Stimulated activated CD4-positive, alpha-beta T cell treated with anti-CD3 and anti-CD28 coated beads, Interleukin-12 subunit alpha, Interleukin-12 subunit beta, amount 100 ng/mL, for 24 hours (primary cell): ENCODE results near the gene PKD1.

ENCODE experiments used
- DNase-seq, 2 experiments: peaks; one replicate each; pipeline ENCODE4 v3.0.0-alpha.2; 2020; ENCODE audit warnings: low read depth in 2 of 2

Gene PKD1

DNA sequence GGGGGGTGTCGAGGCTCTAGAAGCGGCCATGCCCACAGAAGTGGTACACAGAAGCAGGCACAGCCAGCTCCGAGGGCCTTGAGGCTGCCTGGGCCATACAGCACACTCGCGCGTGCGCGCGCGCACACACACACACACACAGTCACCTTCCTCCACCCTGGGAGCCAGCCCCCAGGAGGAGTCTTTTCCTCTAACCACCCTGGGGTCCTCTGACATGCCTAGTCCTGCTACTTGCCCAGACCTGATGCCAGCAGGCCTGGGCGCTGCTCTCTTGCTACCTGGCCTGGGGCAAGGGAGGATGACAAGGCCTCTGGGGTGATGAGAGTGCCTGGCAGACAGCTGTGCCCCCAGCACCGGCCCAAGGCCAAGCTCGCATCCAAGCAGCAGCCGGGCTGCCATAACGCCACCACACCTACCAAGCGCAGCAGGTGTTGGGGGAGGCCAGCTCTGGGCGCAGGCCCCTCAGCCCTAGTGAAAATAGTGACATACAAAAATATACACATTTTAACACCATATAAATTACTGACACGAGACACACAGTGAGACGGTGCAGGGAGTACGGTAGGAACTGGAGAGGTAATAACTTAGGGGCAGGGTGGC lies 46.8 kb downstream of the PKD1 start:
- no peak for DNase-seq

DNA sequence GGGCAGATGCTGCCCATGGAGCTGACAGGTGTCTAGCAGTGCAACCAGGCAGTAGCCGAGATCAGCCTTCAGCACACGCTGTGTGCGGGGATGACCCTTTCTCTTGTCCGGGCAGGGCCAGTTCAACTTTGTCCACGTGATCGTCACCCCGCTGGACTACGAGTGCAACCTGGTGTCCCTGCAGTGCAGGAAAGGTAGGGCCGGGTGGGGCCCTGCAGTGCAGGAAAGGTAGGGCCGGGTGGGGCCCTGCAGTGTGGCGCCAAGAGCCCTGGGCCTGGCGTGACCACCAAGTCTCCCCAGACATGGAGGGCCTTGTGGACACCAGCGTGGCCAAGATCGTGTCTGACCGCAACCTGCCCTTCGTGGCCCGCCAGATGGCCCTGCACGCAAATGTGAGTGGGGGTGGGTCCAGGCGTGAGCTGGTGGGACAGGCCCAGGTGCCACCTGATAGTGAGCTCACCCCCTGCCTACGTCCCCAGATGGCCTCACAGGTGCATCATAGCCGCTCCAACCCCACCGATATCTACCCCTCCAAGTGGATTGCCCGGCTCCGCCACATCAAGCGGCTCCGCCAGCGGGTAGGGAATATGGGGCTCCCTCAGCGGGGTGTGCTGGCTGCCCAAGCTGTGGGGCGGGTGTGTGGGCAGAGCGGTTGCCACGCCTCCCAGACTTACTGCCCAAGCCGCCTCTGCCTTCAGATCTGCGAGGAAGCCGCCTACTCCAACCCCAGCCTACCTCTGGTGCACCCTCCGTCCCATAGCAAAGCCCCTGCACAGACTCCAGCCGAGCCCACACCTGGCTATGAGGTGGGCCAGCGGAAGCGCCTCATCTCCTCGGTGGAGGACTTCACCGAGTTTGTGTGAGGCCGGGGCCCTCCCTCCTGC lies 47.7 kb downstream of the PKD1 start:
- no peak for DNase-seq

DNA sequence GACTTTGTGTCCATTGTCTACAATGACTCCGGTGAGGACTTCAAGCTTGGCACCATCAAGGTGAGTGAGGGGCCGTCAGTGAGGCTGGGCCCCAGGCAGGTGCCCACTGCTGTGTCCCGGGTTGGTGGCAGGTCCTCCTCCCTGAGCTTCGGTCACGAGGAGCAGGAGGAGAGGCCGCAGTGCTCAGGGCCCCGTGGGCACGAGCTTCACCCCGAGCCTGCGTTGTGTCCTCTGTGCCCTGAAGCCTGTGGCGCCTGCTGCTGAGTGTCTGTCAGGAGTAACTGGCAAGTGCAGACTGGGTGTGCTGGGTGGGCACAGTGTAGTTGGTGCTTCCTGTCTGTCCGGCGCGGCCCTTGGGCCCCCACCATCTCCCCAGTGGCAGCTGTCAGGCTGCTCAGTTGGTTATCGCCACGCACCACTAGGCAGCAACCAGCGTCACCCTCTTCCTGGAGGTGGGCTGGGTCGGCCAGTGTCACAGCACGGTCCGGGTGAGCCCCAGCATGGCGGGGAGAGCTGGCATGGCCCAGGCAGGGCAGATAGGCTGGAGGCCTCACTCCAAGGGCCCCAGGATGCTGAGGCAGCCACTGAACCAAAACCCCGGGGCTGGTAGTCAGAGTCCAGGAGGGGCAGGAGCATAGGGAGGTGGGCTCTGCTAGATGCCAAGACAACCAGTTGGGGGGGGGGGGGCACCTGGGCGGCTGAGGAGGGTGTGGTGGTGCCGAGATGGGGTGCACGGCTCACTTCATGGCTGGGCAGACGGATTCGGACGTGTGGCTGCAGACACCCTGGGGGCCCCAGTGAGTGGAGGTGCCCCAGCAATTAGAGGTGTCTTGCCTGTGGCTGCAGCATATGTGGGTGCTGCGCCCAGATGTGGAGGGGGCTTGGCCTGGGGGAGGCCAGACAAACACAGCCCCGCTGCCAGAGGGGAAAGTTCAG lies 48.6 kb downstream of the PKD1 start:
- DNase-seq, result no peak

DNA sequence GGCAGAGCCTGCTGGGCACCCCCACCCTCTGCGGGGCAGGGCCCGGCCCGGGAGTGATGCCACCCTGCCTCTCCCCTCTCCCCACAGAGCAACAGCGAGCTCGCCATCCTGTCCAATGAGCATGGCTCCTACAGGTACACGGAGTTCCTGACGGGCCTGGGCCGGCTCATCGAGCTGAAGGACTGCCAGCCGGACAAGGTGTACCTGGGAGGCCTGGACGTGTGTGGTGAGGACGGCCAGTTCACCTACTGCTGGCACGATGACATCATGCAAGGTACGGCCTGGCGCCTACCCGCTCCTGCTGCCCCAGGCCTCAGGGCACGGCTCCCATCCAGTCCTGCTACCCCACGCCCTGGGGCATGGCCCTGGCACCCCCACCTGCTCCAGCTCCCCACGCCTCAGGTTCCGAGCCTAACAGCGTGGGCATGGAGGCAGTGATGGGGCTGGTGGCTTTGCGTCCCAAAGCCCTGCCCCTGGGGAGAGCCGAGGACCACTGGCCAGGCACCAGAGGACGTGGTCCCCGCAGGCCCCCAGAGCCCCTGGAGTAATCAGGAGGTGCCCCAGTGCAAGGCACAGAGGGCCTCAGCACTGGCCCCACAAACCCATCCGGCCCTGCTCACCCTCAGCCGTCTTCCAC lies 49.5 kb downstream of the PKD1 start:
- DNase-seq, result no peak

DNA sequence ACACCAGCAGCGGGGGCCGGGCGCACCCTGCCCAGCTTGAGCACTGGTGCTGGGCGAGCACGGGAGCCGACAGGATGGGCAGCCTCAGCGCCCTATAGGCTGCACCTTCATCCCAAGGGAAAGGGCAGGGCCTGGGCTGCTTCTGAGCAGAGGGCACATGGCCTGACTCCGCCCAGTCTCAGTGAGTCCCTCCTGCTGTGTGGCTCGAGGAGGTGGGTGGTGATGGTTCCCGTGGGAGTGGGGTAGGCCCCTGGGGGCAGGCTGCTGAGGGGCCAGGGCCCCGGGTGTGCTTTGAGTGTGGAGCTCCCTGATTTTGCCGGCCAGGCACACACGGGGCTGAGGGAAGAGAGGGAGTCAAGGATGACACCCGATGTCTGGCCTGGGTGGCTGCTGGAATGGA lies 50.0 kb downstream of the PKD1 start:
- no peak for DNase-seq

DNA sequence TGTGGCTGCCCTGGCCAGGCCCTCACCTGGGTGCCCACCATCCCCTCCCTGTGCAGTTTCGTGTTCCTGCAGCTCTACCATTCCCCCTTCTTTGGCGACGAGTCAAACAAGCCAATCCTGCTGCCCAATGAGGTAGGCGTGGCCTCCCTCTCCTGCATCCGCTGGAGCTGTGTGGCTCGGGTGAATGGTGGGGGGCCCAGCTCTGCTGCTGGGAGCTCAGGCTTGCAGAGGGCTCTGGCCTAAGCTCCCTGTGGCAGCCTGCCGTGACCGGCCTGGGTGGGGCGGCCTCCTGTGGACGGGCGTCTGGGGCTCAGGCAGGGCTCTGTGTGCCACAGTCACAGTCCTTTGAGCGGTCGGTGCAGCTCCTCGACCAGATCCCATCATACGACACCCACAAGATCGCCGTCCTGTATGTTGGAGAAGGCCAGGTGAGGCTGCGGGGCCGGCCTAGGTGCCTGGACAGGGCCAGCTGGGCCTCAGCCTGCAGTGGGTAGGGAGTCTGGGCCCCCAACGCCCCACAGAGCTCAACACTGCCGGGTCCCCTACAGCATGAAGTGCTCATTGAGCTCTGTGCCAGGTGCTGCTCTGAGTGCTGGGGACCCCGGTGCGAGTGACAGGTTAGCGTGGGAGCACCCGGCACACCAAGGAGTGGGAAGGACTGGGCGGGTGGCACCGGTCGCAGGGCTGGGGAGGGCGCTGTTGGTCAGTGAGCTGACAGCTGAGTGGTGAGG lies 50.6 kb downstream of the PKD1 start:
- DNase-seq, result no peak

DNA sequence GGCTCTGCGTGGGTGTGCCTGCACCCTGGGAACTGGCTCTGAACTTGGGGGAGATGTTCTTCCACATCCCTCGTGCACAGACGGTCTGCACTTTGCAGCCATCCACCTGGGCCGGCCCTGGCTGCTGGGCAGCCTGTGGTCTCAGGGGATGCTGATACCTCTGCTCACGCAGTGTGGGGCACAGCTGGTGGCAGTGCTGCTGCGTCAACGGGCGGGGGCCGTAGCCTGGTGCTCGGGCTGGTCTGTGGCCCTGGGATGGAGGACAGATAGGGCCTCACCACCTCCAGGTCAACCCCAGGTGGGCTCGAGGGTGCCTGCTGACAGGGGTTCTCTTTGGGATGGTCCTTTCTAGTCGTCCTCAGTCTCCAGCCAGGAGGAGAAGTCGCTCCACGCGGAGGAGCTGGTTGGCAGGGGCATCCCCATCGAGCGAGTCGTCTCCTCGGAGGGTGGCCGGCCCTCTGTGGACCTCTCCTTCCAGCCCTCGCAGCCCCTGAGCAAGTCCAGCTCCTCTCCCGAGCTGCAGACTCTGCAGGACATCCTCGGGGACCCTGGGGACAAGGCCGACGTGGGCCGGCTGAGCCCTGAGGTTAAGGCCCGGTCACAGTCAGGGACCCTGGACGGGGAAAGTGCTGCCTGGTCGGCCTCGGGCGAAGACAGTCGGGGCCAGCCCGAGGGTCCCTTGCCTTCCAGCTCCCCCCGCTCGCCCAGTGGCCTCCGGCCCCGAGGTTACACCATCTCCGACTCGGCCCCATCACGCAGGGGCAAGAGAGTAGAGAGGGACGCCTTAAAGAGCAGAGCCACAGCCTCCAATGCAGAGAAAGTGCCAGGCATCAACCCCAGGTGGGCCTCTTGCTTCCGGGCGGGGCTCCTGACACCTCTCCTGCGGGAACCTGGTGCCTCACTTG lies 51.6 kb downstream of the PKD1 start:
- no peak for DNase-seq

DNA sequence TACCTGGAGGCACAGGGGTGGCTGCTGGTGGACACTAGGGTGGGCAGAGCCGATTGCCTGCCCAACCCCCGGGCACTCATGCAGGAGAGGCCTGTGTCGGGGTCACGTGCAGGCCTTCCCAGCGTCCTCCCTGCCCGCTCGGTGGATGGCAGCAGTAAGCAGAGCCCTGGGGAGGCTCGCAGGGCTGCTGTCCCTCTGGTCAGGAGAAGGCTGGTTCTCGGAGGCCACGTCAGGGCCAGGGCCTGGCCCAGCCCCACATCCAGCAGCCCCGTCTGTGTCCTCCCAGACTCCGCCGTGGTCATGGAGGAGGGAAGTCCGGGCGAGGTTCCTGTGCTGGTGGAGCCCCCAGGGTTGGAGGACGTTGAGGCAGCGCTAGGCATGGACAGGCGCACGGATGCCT lies 52.3 kb downstream of the PKD1 start:
- no peak for DNase-seq

DNA sequence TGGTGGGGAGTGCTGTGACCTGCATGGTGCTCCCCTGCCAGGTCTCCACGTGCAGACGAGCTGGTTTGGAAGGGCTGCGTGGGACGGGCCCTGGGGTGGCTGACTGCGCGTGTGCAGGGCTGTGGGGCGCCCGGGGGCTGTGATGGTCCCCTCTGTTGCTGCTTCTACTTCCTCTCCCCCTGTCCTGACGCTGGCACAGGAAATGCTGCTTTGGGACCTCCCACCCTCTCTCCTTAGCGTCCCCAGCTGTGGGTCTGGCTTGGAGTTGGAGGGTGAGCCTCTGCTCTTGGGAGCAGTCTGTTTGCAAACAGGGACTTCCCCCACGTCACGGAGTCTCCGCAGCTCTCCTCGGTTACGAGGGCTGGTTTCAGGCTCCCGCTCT lies 52.7 kb downstream of the PKD1 start:
- DNase-seq, result no peak

DNA sequence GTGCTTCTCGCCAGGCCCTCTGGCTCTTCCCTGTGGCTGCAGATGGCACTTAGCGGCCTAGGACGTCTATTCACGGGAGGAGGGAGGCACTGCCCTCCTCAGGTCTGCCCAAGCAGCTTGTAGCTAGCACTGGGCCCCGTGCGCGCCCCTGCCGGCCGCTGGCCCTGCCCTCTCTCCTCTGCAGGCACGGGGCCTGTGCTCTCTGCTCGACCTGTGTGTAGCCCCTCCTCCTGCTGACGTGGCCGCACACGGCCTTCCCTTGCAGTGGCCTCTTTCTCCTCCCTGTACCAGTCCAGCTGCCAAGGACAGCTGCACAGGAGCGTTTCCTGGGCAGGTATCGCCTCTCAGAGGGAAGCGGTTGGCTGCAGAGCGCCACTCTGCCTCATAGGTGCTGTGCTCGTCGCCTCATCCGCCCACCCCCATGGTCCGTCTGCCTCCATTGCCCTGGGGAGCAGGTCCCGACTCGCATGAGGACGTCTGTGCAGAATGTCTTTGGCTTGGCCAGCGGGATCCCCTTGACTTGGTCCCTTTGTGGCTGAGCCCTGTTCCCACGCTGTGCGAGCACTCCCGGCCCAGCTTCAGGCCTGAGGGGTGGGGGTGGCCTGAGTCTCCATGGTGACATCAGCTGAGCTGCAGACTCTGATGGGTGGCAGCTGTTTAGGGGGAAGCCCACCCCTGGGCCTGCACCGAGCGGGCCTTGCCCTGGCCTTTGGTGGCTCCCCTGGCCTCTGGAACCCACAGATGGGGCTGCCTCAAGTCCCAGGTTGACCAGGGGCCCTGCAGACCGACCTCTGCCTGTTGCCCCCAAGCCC lies 53.3 kb downstream of the PKD1 start:
- DNase-seq, result no peak

DNA sequence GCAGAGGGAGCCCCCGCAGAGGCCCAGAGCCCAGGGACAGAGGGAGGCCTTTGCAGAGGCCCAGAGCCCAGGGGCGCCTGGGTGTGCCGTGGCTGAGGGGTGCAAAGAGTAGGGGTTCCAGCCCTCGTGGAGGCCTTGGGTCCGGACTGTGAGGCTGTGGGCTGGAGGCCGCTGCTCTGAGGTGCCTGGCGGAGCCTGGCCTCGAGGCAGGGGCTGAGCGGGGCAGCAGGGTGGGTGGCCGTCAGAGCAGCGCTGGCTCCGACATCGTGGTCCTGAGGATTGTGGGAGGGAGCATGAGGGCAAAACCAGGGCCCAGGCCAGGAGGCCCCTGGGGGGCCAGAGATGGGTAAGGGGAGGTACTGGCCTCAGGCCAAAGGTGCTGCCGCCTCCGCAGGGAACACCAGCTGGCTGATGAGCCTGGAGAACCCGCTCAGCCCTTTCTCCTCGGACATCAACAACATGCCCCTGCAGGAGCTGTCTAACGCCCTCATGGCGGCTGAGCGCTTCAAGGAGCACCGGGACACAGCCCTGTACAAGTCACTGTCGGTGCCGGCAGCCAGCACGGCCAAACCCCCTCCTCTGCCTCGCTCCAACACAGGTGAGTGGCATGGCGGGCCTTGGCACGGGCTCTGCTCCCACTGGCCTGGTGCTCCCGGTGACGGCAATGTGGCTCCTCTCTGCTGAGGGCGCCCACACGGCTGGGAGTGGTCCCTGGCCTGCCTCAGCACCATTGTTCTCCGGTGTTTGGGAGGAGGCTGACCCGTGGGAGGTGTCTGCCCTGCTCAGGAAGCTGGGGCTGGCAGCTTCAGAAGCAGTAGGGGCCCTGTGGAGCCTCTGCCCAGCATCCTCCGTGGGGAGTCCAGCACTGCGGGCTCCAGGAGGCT lies 54.3 kb downstream of the PKD1 start:
- no peak for DNase-seq

DNA sequence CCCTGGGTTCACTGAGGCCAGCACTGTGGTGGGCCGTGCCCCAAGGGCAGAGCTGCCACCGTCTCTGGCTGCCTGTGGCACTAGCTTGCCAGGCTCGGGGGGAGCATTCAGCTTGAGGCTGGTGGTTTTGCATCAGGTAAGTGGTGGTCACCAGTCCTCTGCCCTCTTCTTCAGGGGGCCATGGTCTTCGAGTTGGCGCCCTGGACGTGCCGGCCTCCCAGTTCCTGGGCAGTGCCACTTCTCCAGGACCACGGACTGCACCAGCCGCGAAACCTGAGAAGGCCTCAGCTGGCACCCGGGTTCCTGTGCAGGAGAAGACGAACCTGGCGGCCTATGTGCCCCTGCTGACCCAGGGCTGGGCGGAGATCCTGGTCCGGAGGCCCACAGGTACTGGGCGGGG lies 55.7 kb downstream of the PKD1 start:
- DNase-seq, result no peak

DNA sequence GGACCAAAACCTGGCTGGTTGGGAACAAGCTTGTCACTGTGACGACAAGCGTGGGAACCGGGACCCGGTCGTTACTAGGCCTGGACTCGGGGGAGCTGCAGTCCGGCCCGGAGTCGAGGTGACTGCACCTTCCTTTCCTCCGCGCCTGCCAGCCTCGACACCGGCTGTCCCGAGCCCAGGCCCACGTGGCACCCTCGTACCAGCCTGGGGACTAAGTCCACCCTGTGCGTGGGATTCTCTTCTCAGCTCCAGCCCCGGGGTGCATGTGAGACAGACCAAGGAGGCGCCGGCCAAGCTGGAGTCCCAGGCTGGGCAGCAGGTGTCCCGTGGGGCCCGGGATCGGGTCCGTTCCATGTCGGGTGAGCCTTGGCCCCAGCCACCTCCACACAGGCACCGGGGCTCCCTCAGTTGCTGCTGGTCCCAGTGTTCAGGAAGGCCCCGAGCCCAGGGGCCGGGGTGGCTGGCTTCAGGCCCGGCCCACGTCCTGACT lies 56.3 kb downstream of the PKD1 start:
- no peak for DNase-seq

DNA sequence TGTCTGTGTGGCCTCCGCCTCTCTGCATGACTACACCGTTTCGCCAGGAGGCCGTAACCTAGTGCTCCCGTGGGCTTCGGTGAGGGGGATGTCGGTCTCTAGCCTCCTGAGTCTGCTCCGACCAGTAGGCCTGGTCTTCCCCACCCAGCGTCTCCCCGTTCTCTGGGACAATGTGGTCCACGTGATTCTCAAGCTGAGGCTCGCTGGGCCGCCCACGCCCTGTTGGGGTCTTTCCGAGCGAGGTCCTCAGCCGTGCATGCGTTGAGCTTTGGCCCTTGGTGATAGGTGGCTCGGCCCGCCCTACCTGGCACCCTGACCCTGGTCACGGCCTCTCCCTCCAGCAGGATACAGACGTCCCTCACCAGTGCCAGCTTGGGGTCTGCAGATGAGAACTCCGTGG lies 57.0 kb downstream of the PKD1 start:
- no peak for DNase-seq

DNA sequence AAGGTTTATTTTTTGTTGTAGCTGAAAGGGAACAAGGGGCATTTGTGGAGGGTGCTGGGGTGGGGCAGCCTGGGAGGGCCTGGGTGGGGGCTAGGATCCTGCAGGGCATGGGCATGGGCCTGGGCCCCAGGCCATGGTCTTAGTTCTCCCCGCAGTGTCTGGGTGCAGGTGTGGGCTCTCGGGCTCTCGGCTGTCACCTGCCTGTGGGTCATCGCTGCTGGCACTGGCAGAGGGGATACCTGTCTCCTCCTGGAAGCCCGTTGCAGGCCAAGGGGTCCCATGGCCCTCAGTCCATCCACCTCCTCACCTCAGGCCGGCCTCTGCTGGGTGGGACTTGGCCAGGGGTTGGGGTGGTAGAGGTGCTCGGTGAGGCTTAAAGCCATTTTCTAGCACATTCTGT lies 57.6 kb downstream of the PKD1 start:
- DNase-seq, result no peak

DNA sequence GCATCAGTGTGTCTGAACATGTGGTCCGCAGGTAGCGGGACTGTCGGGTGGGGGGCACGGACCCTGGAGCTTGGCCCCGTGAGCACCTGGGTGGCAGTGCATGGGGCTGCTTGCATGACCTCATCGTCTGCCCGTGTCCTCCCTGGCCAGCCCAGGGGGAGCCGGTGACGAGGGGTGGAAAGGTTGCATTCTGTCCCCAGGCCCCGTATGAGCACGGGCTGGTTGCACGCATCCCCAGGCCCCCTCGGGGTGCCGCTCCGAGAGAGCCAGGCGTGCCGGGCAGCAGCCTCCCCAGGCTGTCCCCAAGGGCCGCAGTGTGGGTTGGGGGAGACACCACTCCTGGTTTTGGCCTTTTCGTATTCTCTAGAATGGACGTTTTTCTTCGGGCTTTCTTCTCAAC lies 58.0 kb downstream of the PKD1 start:
- no peak for DNase-seq

DNA sequence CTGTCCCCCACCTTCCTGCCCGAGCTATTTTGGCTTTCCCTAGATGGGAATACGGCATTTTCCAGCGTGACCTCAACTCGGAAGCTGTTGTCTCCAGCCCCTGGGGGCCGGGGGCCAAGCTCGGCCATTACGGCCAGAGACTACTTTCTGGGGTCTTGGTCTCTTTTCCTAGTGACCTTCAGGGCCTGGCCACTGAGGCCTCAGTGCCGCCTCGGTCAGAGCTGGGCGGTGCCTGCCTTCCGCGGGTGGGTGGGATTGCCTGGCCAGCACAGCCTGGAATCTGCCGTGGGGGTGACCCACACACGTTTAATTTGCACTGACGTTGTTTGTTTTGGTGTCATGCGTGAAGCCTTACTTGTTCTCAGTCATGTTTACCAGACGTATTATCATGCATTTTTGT lies 58.7 kb downstream of the PKD1 start:
- no peak for DNase-seq
